NOMO-1 (cell line): ENCODE results near the gene PML.
"Not testable (repeated sequence)": the region's sequence is repeated elsewhere in the genome, so short reads cannot be mapped to it uniquely, and the experiment has no call there.

ENCODE experiments used
- DNase-seq, 2 experiments: peaks; one replicate each; lab custom pipeline; 2025; ENCODE audit not compliant: unreplicated experiment in 2 of 2; lab: John Stamatoyannopoulos, UW

PML gene

DNA sequence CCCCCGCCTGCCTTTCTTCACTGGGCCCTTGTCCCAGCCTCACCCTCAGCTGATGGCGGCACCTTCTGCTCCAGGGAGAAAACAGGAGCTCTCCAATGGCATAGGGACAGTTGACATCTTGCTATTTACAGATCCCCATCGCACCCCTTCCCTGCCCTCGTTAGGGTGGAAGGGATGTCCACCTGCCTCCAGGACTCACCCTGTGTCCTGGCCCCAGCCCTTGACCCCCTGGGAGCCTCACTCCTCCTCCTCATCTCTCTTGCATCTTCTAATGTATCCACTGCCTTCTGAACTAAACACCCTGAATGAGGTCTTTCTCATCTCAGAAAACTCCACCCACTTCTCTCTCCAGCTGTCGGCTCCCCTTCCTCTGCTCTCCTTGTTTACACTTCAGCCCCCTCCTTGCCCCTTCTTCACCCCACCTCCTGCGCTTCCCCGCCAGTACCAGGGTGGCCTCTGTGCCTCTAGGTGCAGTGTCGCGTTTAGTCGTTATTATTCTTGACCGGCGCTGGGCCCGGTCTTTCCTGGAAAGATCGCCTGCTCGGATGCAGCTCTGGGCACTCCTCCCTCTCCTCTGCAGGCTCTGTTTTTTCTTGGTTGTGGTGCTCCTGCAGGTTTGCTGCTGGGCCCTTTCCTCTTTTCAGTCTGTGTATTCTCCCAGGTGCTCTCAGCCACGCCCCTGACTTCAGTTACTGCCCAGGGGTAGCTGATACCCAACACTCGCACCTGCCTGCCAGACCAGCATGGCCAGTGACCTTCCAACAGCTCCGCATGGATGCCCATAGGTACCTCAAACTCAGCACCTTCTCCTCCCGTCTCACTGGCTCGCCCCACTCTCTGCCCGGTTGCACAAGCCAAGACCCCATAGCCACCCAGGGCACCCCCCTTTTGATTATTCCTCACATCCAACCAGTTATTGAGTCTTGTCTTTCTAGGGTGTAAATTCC lies 42.9 kb downstream of the PML start:
- no peak for DNase-seq

GRCh38 chr15:74038707-74039655 lies 44.5 kb downstream of the PML start:
- no peak for DNase-seq

DNA sequence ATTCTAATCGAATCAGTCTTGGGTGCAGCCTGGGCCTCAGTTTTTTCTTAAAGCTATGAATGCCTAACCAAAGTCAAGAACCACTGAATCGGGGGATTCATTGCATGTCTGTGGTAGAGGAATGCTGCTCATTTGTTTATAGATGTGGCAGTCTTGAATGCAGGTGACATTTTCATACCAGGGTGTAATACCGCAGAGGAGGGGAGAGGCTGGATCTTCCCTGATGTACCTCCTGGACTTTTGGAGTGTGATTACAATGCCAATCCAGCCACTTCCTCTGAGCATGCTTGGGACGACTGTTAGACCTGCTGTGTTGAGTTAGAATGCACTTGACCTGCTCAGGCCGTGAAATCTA lies 45.1 kb downstream of the PML start:
- DNase-seq = no peak

- no peak for DNase-seq
Observed at GRCh38 chr15:74040109-74040850, 45.8 kb downstream of the PML start.

DNA sequence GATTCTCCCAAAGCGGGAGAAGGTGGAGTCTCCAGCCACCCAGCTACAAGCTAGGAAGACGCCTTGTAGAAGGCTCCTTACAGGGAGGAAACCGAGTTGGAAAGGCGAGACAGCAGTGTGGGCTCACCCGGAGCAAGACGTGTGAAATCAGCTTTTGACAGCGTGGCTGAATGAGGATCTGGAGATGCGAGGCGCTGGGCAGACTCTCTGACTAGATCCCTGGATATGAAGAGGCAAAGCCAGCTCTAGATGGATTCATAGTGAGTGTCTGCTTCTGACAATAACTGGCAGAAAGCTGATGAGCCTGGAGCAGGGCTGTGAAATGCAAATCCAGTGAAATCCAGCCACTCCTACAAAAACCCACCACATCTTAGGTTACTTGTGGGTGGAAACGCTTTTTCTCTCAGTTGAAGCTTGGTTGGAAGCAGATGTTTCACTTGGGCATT lies 46.8 kb downstream of the PML start:
- no peak for DNase-seq

- DNase-seq = no peak
Observed at GRCh38 chr15:74041777-74042435, 47.4 kb downstream of the PML start.

GRCh38 chr15:74042603-74043424 lies 48.3 kb downstream of the PML start:
- no peak for DNase-seq

- no peak for DNase-seq
Observed at GRCh38 chr15:74043425-74044266, 49.1 kb downstream of the PML start.

DNA sequence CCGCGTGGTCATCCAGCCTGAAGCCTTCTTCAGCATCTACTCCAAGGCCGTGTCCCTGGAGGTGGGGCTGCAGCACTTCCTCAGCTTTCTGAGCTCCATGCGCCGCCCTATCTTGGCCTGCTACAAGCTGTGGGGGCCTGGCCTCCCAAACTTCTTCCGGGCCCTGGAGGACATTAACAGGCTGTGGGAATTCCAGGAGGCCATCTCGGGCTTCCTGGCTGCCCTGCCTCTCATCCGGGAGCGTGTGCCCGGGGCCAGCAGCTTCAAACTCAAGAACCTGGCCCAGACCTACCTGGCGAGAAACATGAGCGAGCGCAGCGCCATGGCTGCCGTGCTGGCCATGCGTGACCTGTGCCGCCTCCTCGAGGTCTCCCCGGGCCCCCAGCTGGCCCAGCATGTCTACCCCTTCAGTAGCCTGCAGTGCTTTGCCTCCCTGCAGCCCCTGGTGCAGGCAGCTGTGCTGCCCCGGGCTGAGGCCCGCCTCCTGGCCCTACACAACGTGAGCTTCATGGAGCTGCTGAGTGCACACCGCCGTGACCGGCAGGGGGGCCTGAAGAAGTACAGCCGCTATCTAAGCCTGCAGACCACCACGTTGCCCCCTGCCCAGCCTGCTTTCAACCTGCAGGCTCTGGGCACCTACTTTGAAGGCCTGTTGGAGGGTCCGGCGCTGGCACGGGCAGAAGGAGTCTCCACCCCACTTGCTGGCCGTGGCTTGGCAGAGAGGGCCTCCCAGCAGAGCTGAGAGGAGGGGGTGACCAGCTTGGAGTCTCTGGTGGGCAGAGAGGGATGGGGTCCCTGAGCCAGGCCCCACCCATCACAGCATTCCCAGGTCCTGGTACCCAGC lies 50.0 kb downstream of the PML start:
- DNase-seq = no peak

DNA sequence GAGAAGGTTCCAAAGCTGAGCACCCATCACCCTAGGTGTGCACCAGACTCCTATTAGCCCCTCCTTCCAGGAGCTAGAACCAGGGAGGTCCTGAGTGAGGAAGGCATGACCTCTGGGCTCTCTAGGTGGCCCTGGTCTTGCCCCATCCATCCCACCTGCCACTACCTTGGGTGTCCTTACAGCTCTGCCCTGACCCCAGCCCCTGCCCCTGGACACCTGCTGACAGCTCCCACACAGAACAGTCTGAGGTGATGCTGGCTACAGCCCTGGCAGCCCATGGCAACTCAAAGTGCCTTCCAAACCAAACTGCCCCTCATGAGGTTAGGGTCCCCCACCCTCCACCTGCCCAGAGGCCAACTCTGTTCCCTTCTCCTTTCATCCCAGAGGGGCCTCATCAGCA lies 50.7 kb downstream of the PML start:
- DNase-seq = no peak

- no peak for DNase-seq
Observed at GRCh38 chr15:74045636-74046274, 51.2 kb downstream of the PML start.

DNA sequence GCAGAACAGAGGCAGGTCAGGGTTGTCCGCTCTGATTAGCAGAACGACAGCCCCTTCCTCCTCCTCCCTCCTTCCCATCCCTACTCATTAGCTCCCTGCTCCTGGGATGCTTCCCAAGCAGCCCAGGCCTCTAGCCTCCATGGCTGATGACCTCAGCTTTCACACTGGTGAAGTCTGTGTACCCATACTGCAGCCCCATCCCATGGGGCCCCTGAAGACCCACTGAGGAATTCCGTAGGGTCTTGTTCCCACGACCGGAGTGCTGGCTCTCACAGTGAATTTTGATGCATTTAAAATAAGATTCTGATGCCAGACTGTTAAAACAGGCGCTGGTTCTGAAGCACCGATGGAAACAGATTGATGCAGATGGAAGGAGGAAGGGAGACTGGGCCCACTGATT lies 51.8 kb downstream of the PML start:
- no peak for DNase-seq

GRCh38 chr15:74050127-74050526 lies 55.6 kb downstream of the PML start:
- DNase-seq = no peak

GRCh38 chr15:74050556-74051234 lies 56.2 kb downstream of the PML start:
- no peak for DNase-seq

GRCh38 chr15:74052271-74053260 lies 58.0 kb downstream of the PML start:
- not testable (repeated sequence) for DNase-seq
